ENCODE measurements around the gene EXOC3. TPM values are rescaled to one million over a fixed set of nuclear protein-coding genes. Genes with fewer than 3 reads are reported as not detected.
"Not testable (repeated sequence)": the region's sequence is repeated elsewhere in the genome, so short reads cannot be mapped to it uniquely, and the experiment has no call there.

Gene EXOC3
- total RNA-seq, 2 experiments from 2014 or later = 72.4 to 77.5 TPM

GRCh38 chr5:474232-474839 is 31.4 kb downstream of the EXOC3 start:
- H3K4me1 Mint-ChIP-seq; H3K27ac Mint-ChIP-seq; H3K9me3 Mint-ChIP-seq; ATAC-seq (ENCODE audit: low read depth); H3K27me3 Mint-ChIP-seq; H3K36me3 Mint-ChIP-seq: not testable (repeated sequence)
- peak; percentile 28 for DNase-seq
- POLR2A ChIA-PET = interaction anchor here (1.3 to 2.3 kb wide), 4 partner anchors 11 to 257 kb away, joined by 3 to 10 read pairs (median 4); partner anchors contain the start of genes CCDC127 and SDHA
- peak overlapping the region; percentile 73 for H3K4me3 Mint-ChIP-seq

GRCh38 chr5:474840-475661 is 32.1 kb downstream of the EXOC3 start:
- POLR2A ChIA-PET = no interaction called here
- peaks cover 6% of the 10 kb centered on the region for H3K27me3 Mint-ChIP-seq
- DNase-seq = peak; percentile 46
- no peak overlapping the region for H3K27ac Mint-ChIP-seq
- H3K4me1 Mint-ChIP-seq = peaks cover 10% of the 10 kb centered on the region
- H3K4me3 Mint-ChIP-seq = peak overlapping the region; percentile 73
- H3K36me3 Mint-ChIP-seq = peaks cover 2% of the 10 kb centered on the region
- H3K9me3 Mint-ChIP-seq = no peaks in the 10 kb centered on the region
- ATAC-seq (ENCODE audit: low read depth) = no peak

- Mint-ChIP-seq H3K9me3 (no peaks in the 10 kb centered on the region), H3K27ac (no peak overlapping the region), H3K27me3 (peaks cover 6% of the 10 kb centered on the region), H3K4me1 (peaks cover 10% of the 10 kb centered on the region), H3K4me3 (peak overlapping the region; percentile 51), H3K36me3 (peaks cover 2% of the 10 kb centered on the region)
- POLR2A ChIA-PET = no interaction called here
- ATAC-seq (ENCODE audit: low read depth) = no peak
- no peak for DNase-seq
Observed at GRCh38 chr5:475704-476101, 32.7 kb downstream of the EXOC3 start.

DNA sequence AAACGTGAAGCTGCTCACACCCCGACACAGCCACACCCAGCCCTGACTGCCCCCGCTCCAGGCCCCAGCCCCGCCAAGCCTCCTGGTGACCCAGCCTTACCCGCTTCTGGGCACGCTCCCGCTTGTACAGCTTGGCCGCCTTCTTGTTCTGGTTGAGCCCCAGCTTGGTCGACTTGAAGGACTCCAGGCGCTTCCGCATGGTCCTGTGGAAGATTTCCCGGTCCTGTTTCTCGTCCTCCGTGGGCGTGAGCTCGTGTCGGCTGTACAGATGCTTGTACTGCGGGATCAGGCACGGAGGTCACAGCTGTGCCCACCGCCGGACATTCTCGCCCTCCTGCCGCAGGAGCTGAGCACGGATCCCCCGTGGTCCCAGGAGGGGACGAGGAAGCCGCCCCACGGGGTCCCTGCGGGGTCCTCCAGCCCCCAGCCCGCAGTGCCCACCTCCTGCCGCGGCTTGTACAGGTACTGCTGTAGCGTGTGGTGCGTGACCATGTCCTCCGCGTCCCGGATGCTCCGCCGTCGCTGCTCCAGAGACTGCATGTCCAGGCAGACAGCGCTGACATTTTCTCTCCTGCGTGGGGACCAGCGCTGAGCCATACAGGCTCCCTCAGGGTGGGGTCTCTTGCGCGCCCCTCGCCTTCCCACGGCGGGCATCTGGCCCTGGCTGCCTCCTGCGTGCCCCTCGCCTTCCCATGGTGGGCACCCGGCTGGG is 33.3 kb downstream of the EXOC3 start:
- Mint-ChIP-seq H3K27me3 (peaks cover 6% of the 10 kb centered on the region), H3K4me3 (no peak overlapping the region), H3K9me3 (no peaks in the 10 kb centered on the region), H3K27ac (no peak overlapping the region), H3K36me3 (no peaks in the 10 kb centered on the region), H3K4me1 (peaks cover 7% of the 10 kb centered on the region)
- DNase-seq = no peak
- ATAC-seq (ENCODE audit: low read depth) = no peak
- POLR2A ChIA-PET = no interaction called here

GRCh38 chr5:476814-477175 is 33.8 kb downstream of the EXOC3 start:
- peaks cover 6% of the 10 kb centered on the region for H3K27me3 Mint-ChIP-seq
- no peak overlapping the region for H3K27ac Mint-ChIP-seq
- ATAC-seq (ENCODE audit: low read depth) = no peak
- H3K4me1 Mint-ChIP-seq = peaks cover 4% of the 10 kb centered on the region
- no peaks in the 10 kb centered on the region for H3K36me3 Mint-ChIP-seq
- no peak for DNase-seq
- no peaks in the 10 kb centered on the region for H3K9me3 Mint-ChIP-seq
- no peak overlapping the region for H3K4me3 Mint-ChIP-seq
- POLR2A ChIA-PET = no interaction called here

DNA sequence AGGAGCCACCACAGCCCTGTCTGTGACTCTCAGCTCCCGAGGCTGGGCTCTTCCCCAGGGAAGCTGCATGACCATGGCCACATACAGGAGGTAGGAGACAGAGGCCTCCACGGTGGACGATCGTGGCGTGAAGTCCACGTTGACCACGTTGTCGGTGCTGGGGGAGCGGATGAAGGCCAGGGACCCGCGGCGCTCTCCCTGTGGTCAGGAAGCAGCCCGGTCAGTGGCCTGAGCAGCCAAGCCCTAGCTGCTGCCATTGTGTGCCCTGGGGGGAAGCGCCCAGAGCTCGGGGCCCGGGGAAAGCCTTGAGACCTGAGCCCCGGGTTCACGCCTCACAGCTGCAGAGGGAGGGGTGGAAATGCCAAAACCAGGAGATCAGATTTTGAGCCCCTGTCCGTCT is 34.3 kb downstream of the EXOC3 start:
- Mint-ChIP-seq H3K4me1 (peaks cover 2% of the 10 kb centered on the region), H3K36me3 (no peaks in the 10 kb centered on the region)

DNA sequence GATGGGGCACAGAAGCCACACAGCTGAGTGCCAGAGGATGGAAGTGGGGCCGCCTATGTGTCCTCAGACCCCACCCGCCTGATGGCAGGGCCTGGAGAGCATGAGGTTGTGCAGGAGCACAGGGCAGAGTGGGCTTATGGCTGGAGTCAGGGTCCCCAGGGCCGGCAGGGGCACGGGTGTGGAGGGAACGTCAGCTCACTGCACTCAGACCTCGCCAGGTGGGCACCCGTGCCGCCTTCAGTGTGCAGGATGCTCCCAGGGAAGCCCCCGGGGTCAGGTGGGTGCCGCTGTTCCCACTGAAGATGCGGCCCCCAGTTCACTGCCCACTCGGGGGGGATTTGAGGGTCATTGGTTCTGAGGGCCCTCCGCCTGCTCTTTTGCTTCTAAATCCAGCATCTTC is 34.9 kb downstream of the EXOC3 start:
- ATAC-seq (ENCODE audit: low read depth) (no peak), DNase-seq (no peak)
- H3K27me3 Mint-ChIP-seq = peaks cover 6% of the 10 kb centered on the region
- POLR2A ChIA-PET = no interaction called here
- H3K4me1 Mint-ChIP-seq = peaks cover 2% of the 10 kb centered on the region
- no peak overlapping the region for H3K27ac Mint-ChIP-seq
- no peaks in the 10 kb centered on the region for H3K9me3 Mint-ChIP-seq
- no peaks in the 10 kb centered on the region for H3K36me3 Mint-ChIP-seq
- no peak overlapping the region for H3K4me3 Mint-ChIP-seq

More for the DNA sequence above, 34.3 kb downstream of the EXOC3 start:
- no peaks in the 10 kb centered on the region for H3K9me3 Mint-ChIP-seq
- POLR2A ChIA-PET = no interaction called here
- peaks cover 6% of the 10 kb centered on the region for H3K27me3 Mint-ChIP-seq
- H3K4me3 Mint-ChIP-seq = no peak overlapping the region
- no peak for ATAC-seq (ENCODE audit: low read depth)
- DNase-seq = no peak
- no peak overlapping the region for H3K27ac Mint-ChIP-seq

DNA sequence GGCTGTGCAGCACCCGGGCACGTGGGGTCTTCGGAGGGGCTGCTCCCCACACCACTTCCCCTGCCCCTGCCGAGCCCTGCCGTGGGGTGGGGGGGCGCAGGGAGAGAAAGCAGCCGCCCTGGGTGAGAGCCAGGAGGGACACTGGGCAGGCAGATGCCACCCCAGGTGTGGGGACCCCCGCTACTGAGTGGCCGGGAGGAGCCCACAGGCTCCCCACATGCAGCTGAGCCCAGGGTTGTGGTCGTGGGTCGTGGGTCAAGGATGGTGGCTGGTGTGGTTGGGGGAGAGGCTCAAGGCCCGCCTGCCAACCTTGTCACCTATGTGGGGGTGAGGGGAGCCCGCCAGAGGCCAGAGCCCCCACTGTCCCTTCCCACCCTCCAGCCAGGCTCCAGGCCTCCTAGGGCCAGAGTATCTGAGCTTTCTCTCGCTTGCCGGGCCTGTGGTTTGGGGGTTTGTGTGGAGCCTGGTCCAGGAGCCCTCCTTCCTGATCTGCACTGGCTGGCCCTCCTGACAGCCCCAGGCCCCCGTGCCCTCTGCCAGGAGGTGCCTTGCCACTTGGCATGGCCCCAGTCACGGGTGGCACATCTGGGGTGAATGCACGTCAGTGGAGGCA is 35.5 kb downstream of the EXOC3 start:
- peaks cover 2% of the 10 kb centered on the region for H3K4me1 Mint-ChIP-seq
- ATAC-seq (ENCODE audit: low read depth) = no peak
- H3K27ac Mint-ChIP-seq = no peak overlapping the region
- POLR2A ChIA-PET = no interaction called here
- H3K36me3 Mint-ChIP-seq = no peaks in the 10 kb centered on the region
- H3K27me3 Mint-ChIP-seq = peaks cover 6% of the 10 kb centered on the region
- no peaks in the 10 kb centered on the region for H3K9me3 Mint-ChIP-seq
- DNase-seq = no peak
- no peak overlapping the region for H3K4me3 Mint-ChIP-seq

DNA sequence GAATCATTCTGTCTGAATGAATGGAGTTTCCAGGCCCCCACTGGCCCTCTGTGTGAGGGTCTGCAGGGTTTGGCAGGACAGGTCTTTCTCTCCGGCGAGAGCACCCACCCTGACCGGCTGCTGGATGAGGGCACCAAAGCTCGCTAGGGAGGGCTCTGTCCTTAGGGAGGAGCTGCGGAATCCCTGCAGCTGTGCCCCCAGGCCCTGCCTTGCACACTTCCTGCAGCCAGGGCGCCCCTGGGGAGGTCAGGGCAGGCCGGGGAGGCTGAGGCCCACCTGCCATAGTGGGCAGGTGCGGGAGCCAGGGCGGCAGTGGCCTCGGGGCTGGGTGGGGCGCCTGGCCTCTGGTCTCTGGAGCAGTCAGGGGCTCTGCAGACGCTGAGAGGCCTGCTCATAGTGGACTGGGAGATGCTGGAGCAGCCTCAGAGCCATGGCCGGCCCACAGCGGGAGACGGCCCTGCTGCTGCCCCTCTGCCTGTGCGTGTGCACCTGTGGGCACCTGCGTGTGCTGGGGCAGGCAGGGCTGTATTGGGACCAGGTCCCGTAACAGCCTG is 36.1 kb downstream of the EXOC3 start:
- DNase-seq = no peak
- Mint-ChIP-seq H3K4me1 (no peaks in the 10 kb centered on the region), H3K27me3 (peaks cover 3% of the 10 kb centered on the region), H3K36me3 (no peaks in the 10 kb centered on the region), H3K4me3 (no peak overlapping the region), H3K27ac (no peak overlapping the region), H3K9me3 (no peaks in the 10 kb centered on the region)
- ATAC-seq (ENCODE audit: low read depth) = no peak
- POLR2A ChIA-PET = no interaction called here

DNA sequence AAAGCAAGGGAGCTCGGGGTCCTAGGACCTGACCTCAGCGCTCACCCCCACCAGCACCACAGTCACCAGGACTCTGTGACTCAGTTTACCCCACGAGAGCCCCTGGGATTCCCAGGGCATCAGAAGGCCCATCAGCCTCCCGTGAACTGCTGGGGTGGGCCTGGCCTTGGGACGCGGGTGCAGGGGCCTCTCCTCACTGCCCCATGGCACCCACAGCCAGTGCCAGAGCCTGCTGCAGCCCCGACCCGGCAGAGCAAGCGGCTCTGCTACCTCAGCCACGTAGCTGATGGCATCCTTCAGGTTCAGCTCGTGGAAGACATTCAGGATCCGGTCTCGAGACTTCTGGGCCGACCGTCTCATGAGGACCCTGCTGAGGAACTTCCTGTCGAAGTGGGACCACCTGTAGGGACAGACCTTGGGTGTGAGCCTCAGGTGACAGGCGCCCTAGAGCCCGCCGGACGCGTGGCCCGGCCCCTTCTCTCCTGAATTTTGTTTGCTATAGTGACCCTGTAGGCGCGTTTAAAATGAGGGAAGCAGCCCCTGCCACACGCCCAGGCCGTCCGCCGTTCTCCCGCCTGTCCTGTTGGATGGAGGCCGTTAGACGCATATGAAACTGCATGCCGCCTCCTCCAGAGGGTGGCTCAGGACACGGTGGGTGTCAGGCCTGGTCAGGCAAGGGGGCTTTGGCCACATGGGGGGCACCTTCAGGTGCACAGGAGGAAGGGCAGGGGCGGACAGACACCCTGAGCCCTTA is 36.8 kb downstream of the EXOC3 start:
- Mint-ChIP-seq H3K36me3 (no peaks in the 10 kb centered on the region), H3K9me3 (no peaks in the 10 kb centered on the region), H3K4me1 (no peaks in the 10 kb centered on the region), H3K27ac (no peak overlapping the region), H3K4me3 (no peak overlapping the region), H3K27me3 (peaks cover 3% of the 10 kb centered on the region)
- DNase-seq = no peak
- ATAC-seq (ENCODE audit: low read depth) = no peak
- POLR2A ChIA-PET = no interaction called here

- H3K27me3 Mint-ChIP-seq = no peaks in the 10 kb centered on the region
- no peak for ATAC-seq (ENCODE audit: low read depth)
Observed at GRCh38 chr5:481347-481746, 38.4 kb downstream of the EXOC3 start.

DNA sequence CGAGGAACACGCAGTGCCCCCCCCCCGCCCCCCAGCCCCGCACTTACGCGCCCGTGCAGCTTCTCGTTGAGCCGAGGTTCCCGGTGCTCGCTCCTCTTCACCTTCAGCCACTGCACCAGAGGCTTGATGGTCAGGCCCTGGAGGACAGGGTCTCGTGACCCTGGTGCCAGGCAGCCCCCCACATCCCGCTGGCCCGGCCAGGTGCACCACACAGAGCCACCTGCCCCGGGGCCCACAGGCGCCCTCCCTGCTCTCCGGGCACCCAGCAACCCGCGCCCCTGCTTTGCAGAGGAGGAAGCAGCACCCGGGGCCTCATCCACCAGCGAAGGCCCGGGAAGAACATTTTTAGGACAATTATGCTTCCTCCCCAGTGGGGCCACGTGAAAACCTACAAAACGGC is 39.0 kb downstream of the EXOC3 start:
- H3K36me3 Mint-ChIP-seq = no peaks in the 10 kb centered on the region
- no peaks in the 10 kb centered on the region for H3K4me1 Mint-ChIP-seq
- H3K9me3 Mint-ChIP-seq = no peaks in the 10 kb centered on the region
- ATAC-seq (ENCODE audit: low read depth) = no peak
- no peak overlapping the region for H3K27ac Mint-ChIP-seq
- no peak for DNase-seq
- no peaks in the 10 kb centered on the region for H3K27me3 Mint-ChIP-seq
- no peak overlapping the region for H3K4me3 Mint-ChIP-seq
- POLR2A ChIA-PET = no interaction called here

More at GRCh38 chr5:481347-481746, 38.4 kb downstream of the EXOC3 start:
- no peaks in the 10 kb centered on the region for H3K4me1 Mint-ChIP-seq
- no peaks in the 10 kb centered on the region for H3K9me3 Mint-ChIP-seq
- H3K4me3 Mint-ChIP-seq = no peak overlapping the region
- no peak overlapping the region for H3K27ac Mint-ChIP-seq
- H3K36me3 Mint-ChIP-seq = no peaks in the 10 kb centered on the region
- DNase-seq = no peak
- POLR2A ChIA-PET = no interaction called here

- Mint-ChIP-seq H3K27me3 (no peaks in the 10 kb centered on the region), H3K27ac (no peak overlapping the region), H3K9me3 (no peaks in the 10 kb centered on the region), H3K4me3 (no peak overlapping the region), H3K36me3 (no peaks in the 10 kb centered on the region), H3K4me1 (no peaks in the 10 kb centered on the region)
- POLR2A ChIA-PET = no interaction called here
- DNase-seq = no peak
- no peak for ATAC-seq (ENCODE audit: low read depth)
Observed at GRCh38 chr5:482506-482905, 39.5 kb downstream of the EXOC3 start.
